HCT116 (cell line): ENCODE data around the gene PNRC2. TPM values are rescaled to one million over a fixed set of nuclear protein-coding genes. Genes with fewer than 3 reads are reported as not detected.

Experiments
- ATAC-seq: fragments of 200-7000 bp; cut with Tn5 transposase; 2 replicates; pipeline ENCODE4 v1.9.1; 2020; ENCODE audit warnings: mild to moderate bottlenecking, moderate library complexity
- BruUV-seq: library from RNA; stranded (reverse); fragments of 400-500 nt; replicated peaks from 2 replicates; lab custom pipeline; 2021; lab: Mats Ljungman, UMichigan
- CTCF ChIA-PET: fragments of 300-600 bp; sonication (Branson Sonifier 250); formaldehyde crosslinking; loops from one replicate; lab custom pipeline; 2021; ENCODE audit warnings: antibody characterized with exemption; lab: Charles Lee
- POLR2A ChIA-PET: fragments of 300-600, 350-600 bp; sonication (Branson Sonifier 250); formaldehyde crosslinking; loops from one replicate; lab custom pipeline; 2021; ENCODE audit warnings: antibody characterized with exemption; lab: Charles Lee
- RAD21 ChIA-PET, 2 experiments: fragments of 300-600 bp; sonication (Branson Sonifier 250); formaldehyde crosslinking; loops; one replicate each; lab custom pipeline; 2023; ENCODE audit warnings: low total read pairs in 2 of 2; ENCODE audit not compliant: uncharacterized antibody in 2 of 2, unreplicated experiment in 2 of 2, low non-redundant PET in 1 of 2; lab: Charles Lee
- DNase-seq: peaks from one replicate; pipeline ENCODE4 v3.0.0-alpha.2; 2010; ENCODE audit warnings: low read depth, low spot score
- H2AFZ ChIP-seq: fragments of 200-600 bp; shearing (Covaris generic), sonication (generic); 2 replicates; pipeline ENCODE4 v1.6.1; 2017; ENCODE audit warnings: low read depth, mixed run types, mixed read lengths, antibody characterized with exemption, low read length; ENCODE audit not compliant: poor library complexity, severe bottlenecking
- H3K27ac ChIP-seq: 2 replicates; pipeline ENCODE4 v1.5.1; 2012; ENCODE audit warnings: low read depth, low read length
- H3K27me3 ChIP-seq: fragments of 200-600 bp; sonication (generic); 2 replicates; pipeline ENCODE4 v1.6.1; 2016; ENCODE audit warnings: mixed run types, low read length, mixed read lengths; ENCODE audit not compliant: insufficient read depth
- H3K36me3 ChIP-seq, 2 experiments: fragments of 200-500 bp in 1 of 2; fragments of 200-600 bp in 1 of 2; sonication (Bioruptor generic) in 1 of 2; sonication (generic) in 1 of 2; 2 replicates each; pipeline versions ENCODE4 v1.5.1 to v1.6.1; 2014 to 2016; ENCODE audit warnings: low read length in 2 of 2, inconsistent platforms in 1 of 2, mixed read lengths in 1 of 2, mixed run types in 1 of 2; ENCODE audit not compliant: insufficient read depth in 2 of 2, control insufficient read depth in 1 of 2
- H3K4me1 ChIP-seq, 2 experiments: fragments of 200-600 bp in 1 of 2; sonication (generic) in 1 of 2; 2 replicates each; pipeline versions ENCODE4 v1.5.1 to v1.6.1; 2012 to 2017; ENCODE audit warnings: low read length in 2 of 2, inconsistent platforms in 1 of 2, mild to moderate bottlenecking in 1 of 2, mixed read lengths in 1 of 2, mixed run types in 1 of 2, moderate library complexity in 1 of 2; ENCODE audit not compliant: insufficient read depth in 2 of 2, control insufficient read depth in 1 of 2
- H3K4me2 ChIP-seq: fragments of 200-600 bp; sonication (generic); 2 replicates; pipeline ENCODE4 v1.6.1; 2017; ENCODE audit warnings: mixed run types, low read length, mixed read lengths
- H3K4me3 ChIP-seq, 2 experiments: fragments of 200-600 bp in 1 of 2; sonication (generic) in 1 of 2; replicated peaks in 1 of 2; 2 replicates each; pipeline ENCODE4 v1.5.1; 2011 to 2016; ENCODE audit warnings: low read length in 2 of 2, control low read depth in 1 of 2, low read depth in 1 of 2, mild to moderate bottlenecking in 1 of 2, mixed read lengths in 1 of 2, mixed run types in 1 of 2
- H3K79me2 ChIP-seq: fragments of 200-600 bp; sonication (generic); 2 replicates; pipeline ENCODE4 v1.6.1; 2017; ENCODE audit warnings: mild to moderate bottlenecking, mixed run types, low read length, moderate library complexity, mixed read lengths; ENCODE audit not compliant: insufficient read depth
- H3K9ac ChIP-seq: fragments of 200-600 bp; sonication (generic); 2 replicates; pipeline ENCODE4 v1.6.1; 2016; ENCODE audit warnings: low read length, mixed read lengths
- H3K9me2 ChIP-seq: fragments of 200-600 bp; sonication (generic), shearing (Covaris generic); 2 replicates; pipeline ENCODE4 v1.6.1; 2017; ENCODE audit warnings: mixed run types, mild to moderate bottlenecking, moderate library complexity; ENCODE audit not compliant: insufficient read depth
- H3K9me3 ChIP-seq, 2 experiments: fragments of 200-500 bp in 1 of 2; fragments of 200-600 bp in 1 of 2; sonication (Bioruptor generic) in 1 of 2; sonication (generic) in 1 of 2; 2 replicates each; pipeline ENCODE4 v1.6.1; 2014 to 2017; ENCODE audit warnings: low read length in 2 of 2, mixed read lengths in 2 of 2, inconsistent platforms in 1 of 2, low read depth in 1 of 2, mild to moderate bottlenecking in 1 of 2, mixed run types in 1 of 2, moderate library complexity in 1 of 2; ENCODE audit not compliant: control insufficient read depth in 1 of 2, insufficient read depth in 1 of 2
- H4K20me1 ChIP-seq: fragments of 200-600 bp; sonication (generic), shearing (Covaris generic); 2 replicates; pipeline ENCODE4 v1.6.1; 2017; ENCODE audit warnings: mixed run types, mild to moderate bottlenecking, moderate library complexity; ENCODE audit not compliant: insufficient read depth
- CEBPB ChIP-seq: IDR thresholded peaks from 2 replicates; pipeline ENCODE4 v1.6.1; 2012; ENCODE audit warnings: low read depth
- EZH2phosphoT487 ChIP-seq: fragments of 200-600 bp; IDR thresholded peaks from 2 replicates; pipeline ENCODE4 v1.6.1; 2018; ENCODE audit warnings: antibody characterized with exemption, borderline replicate concordance
- JUND ChIP-seq: IDR thresholded peaks from 2 replicates; pipeline ENCODE4 v1.6.1; 2012
- RAD21 ChIP-seq: IDR thresholded peaks from 2 replicates; pipeline ENCODE4 v1.6.1; 2012; ENCODE audit warnings: low read depth, mild to moderate bottlenecking
- ZFX ChIP-seq: fragments of 450-650 bp; IDR thresholded peaks from 2 replicates; pipeline ENCODE4 v1.6.1; 2017
- intact Hi-C: fragments of 100-400 bp; cut with micrococcal nuclease; formaldehyde crosslinking; loops from 2 replicates; pipeline ENCODE4 v1.10.0; 2022
- total RNA-seq: library from RNA; stranded (reverse); gene quantifications from one replicate; pipeline ENCODE4 v1.2.1, GENCODE V29; 2021; ENCODE audit not compliant: unreplicated experiment
- TF ChIP-seq, protein P1 (sequence below), 3 experiments: fragments of 200-600 bp in 1 of 3; sonication (generic) in 1 of 3; IDR thresholded peaks in 2 of 3; conservative IDR thresholded peaks in 1 of 3; 2 replicates each; pipeline ENCODE4 v1.5.1; 2012 to 2017; ENCODE audit warnings: low read depth in 2 of 3, low read length in 2 of 3, antibody characterized with exemption in 1 of 3, borderline replicate concordance in 1 of 3, control low read depth in 1 of 3, mild to moderate bottlenecking in 1 of 3, mixed read lengths in 1 of 3, mixed run types in 1 of 3, moderate library complexity in 1 of 3; ENCODE audit not compliant: insufficient read depth in 1 of 3

PNRC2 gene
- total RNA-seq, 1 experiment from 2014 or later, result 92.1 TPM

DNA sequence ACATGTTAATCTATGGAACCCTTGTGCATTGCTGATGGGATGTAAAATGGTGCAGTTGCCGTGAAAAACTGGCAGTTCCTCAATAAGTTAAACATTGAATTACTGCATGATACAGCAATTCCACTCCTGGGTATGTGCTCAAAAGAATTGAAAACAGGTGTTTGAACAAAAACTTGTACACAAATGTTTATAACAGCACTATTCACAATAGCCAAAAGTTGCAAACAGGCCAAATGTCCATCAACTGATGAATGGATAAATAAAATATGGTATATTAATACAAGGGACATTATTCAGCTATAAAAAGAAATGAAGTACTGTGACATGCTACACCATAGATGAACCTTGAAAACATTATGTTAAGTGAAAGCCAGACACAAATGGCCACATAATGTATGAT, 38.2 kb downstream of the PNRC2 start:
- DNase-seq, result no peak
- no peaks in the 10 kb centered on the region for H4K20me1 ChIP-seq
- no peaks in the 10 kb centered on the region for H3K36me3 ChIP-seq
- CTCF ChIA-PET, result no interaction called here
- POLR2A ChIA-PET, result no interaction called here
- ATAC-seq, result no peak
- H3K27ac ChIP-seq, result no peak overlapping the region
- RAD21 ChIA-PET, result no interaction called here
- H3K4me2 ChIP-seq, result no peak overlapping the region
- no peaks in the 10 kb centered on the region for H3K27me3 ChIP-seq
- no peak for TF ChIP-seq EZH2phosphoT487
- TF ChIP-seq CEBPB, result no peak
- H3K9ac ChIP-seq, result no peak overlapping the region
- H2AFZ ChIP-seq, result no peak overlapping the region
- intact Hi-C loops, result no loop called here
- H3K79me2 ChIP-seq, result no peaks in the 10 kb centered on the region
- BruUV-seq, result no TSS peak
- H3K9me2 ChIP-seq, result no peaks in the 10 kb centered on the region
- peaks cover 0 to 4% of the 10 kb centered on the region in 2 experiments; a peak in 1 of 4 replicates for H3K4me1 ChIP-seq
- H3K4me3 ChIP-seq, result no peak overlapping the region
- no peaks in the 10 kb centered on the region for H3K9me3 ChIP-seq

DNA sequence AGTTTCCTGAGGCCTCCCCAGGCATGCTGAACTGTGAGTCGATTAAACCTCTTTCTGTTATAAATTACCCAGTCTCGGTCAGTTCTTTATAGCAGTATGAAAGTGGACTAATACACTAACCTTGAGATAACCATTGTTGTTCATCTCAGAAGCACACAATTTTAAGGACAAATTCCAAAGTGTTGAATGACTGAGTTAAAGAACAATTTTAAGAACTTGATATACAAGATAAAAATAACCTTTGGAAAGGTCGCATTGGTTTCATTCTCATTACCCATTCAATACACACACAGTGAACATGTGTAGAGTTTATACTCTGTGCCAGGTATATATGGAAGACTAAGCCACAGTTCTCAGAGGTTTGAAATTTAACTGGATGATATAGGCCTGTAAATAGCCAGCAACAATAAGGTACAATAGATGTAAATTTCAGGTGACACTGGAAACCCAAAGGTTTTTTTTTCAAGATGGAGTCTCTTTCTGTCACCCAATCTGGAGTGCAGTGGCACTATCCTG, 39.6 kb downstream of the PNRC2 start:
- H3K27ac ChIP-seq, result no peak overlapping the region

More for the DNA sequence above, 39.6 kb downstream of the PNRC2 start:
- ATAC-seq (no peak), DNase-seq (no peak)
- Histone ChIP-seq H3K9ac (no peak overlapping the region), H3K79me2 (no peaks in the 10 kb centered on the region), H3K4me1 (peaks cover 3 to 9% of the 10 kb centered on the region in 2 experiments; a peak in 2 of 4 replicates), H3K4me3 (no peak overlapping the region), H3K36me3 (no peaks in the 10 kb centered on the region), H2AFZ (no peak overlapping the region), H3K9me3 (no peaks in the 10 kb centered on the region), H3K9me2 (no peaks in the 10 kb centered on the region), H3K27me3 (no peaks in the 10 kb centered on the region), H4K20me1 (no peaks in the 10 kb centered on the region), H3K4me2 (no peak overlapping the region)
- ChIA-PET POLR2A (no interaction called here), CTCF (no interaction called here), RAD21 (no interaction called here)
- TF ChIP-seq JUND (no peak), CEBPB (no peak), RAD21 (no peak), ZFX (no peak)
- TF ChIP-seq, protein P1, sequence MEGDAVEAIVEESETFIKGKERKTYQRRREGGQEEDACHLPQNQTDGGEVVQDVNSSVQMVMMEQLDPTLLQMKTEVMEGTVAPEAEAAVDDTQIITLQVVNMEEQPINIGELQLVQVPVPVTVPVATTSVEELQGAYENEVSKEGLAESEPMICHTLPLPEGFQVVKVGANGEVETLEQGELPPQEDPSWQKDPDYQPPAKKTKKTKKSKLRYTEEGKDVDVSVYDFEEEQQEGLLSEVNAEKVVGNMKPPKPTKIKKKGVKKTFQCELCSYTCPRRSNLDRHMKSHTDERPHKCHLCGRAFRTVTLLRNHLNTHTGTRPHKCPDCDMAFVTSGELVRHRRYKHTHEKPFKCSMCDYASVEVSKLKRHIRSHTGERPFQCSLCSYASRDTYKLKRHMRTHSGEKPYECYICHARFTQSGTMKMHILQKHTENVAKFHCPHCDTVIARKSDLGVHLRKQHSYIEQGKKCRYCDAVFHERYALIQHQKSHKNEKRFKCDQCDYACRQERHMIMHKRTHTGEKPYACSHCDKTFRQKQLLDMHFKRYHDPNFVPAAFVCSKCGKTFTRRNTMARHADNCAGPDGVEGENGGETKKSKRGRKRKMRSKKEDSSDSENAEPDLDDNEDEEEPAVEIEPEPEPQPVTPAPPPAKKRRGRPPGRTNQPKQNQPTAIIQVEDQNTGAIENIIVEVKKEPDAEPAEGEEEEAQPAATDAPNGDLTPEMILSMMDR (IDR thresholded peaks at IDR 0.05 in 2 of 3, conservative IDR thresholded peaks at IDR 0.05 in 1 of 3; ENCODE audit: borderline replicate concordance in 1 of 3, insufficient read depth in 1 of 3, low read depth in 2 of 3, low read length in 2 of 3), result no peak
- no TSS peak for BruUV-seq
- intact Hi-C loops, result no loop called here
